HEK293T (cell line): ENCODE results near the gene LSS.

Experiments used
- ELF4 ChIP-seq: fragments of 450-650 bp; IDR thresholded peaks from 2 replicates; pipeline ENCODE4 v1.6.1; 2017; ENCODE audit warnings: antibody characterized with exemption
- FOXA1 ChIP-seq: fragments of 450-650 bp; IDR thresholded peaks from 2 replicates; pipeline ENCODE4 v1.6.1; 2016; ENCODE audit warnings: mild to moderate bottlenecking
- FOXM1 ChIP-seq: fragments of 450-650 bp; IDR thresholded peaks from 2 replicates; pipeline ENCODE4 v1.6.1; 2017; ENCODE audit warnings: mild to moderate bottlenecking, borderline replicate concordance
- L3MBTL2 ChIP-seq: fragments of 450-650 bp; conservative IDR thresholded peaks from 2 replicates; pipeline ENCODE4 v1.6.1; 2016; ENCODE audit warnings: mild to moderate bottlenecking
- TARDBP ChIP-seq: fragments of 450-650 bp; IDR thresholded peaks from 2 replicates; pipeline ENCODE4 v1.6.1; 2016
- ZNF384 ChIP-seq: fragments of 450-650 bp; IDR thresholded peaks from 2 replicates; pipeline ENCODE4 v1.6.1; 2016

- TF ChIP-seq ZNF384 (no peak), FOXM1 (no peak), FOXA1 (no peak), L3MBTL2 (no peak), ELF4 (no peak), TARDBP (no peak)
These were observed 80.5 kb downstream of the LSS start for GRCh38 chr21:46148106-46148505.
